SK-N-SH (cell line): ENCODE data around the gene KLF2.

ENCODE experiments used
- CTCF ChIP-seq: fragments of 200-600 bp; sonication (generic); IDR thresholded peaks from 2 replicates; pipeline ENCODE4 v1.6.1; 2017; ENCODE audit warnings: antibody characterized with exemption, mild to moderate bottlenecking, moderate library complexity
- MEF2A ChIP-seq: IDR thresholded peaks from 2 replicates; pipeline ENCODE4 v1.4.0; 2012; ENCODE audit warnings: low read depth, borderline replicate concordance
- POLR2AphosphoS5 ChIP-seq: IDR thresholded peaks from 2 replicates; pipeline ENCODE4 v1.6.1; 2012; ENCODE audit warnings: low read depth, low read length
- RCOR1 ChIP-seq: fragments of 150-350 bp; IDR thresholded peaks from 2 replicates; pipeline ENCODE4 v1.6.1; 2017; ENCODE audit warnings: antibody characterized with exemption, low read length
- REST ChIP-seq: IDR thresholded peaks from 2 replicates; pipeline ENCODE4 v1.6.1; 2012; ENCODE audit warnings: mild to moderate bottlenecking, low read depth, low read length, moderate library complexity
- SMC3 ChIP-seq: IDR thresholded peaks from 2 replicates; pipeline ENCODE4 v1.6.1; 2012; ENCODE audit warnings: low read depth, low read length, improper control_type of control experiment

- TF ChIP-seq RCOR1 (no peak), CTCF (no peak), SMC3 (no peak), REST (no peak), POLR2AphosphoS5 (no peak), MEF2A (no peak)
Observed at GRCh38 chr19:16375157-16375935, 50.7 kb downstream of the KLF2 start.
